HepG2 (cell line): ENCODE measurements around the gene ZBTB2. TPM values are rescaled to one million over a fixed set of nuclear protein-coding genes. Genes with fewer than 3 reads are reported as not detected.

Experiments used
- BHLHE40 ChIP-seq: IDR thresholded peaks from 2 replicates; pipeline ENCODE4 v1.6.1; 2011; ENCODE audit warnings: low read length, improper control_type of control experiment
- HOXA9 ChIP-seq: sonication (generic); formaldehyde crosslinking; IDR thresholded peaks from 2 replicates; pipeline ENCODE4 v1.8.1; 2022; ENCODE audit warnings: missing genetic modification reagents, mild to moderate bottlenecking, moderate library complexity, borderline replicate concordance
- IKZF1 ChIP-seq: fragments of 450-650 bp; IDR thresholded peaks from 2 replicates; pipeline ENCODE4 v1.7.1; 2016
- KLF12 ChIP-seq: sonication (generic); formaldehyde crosslinking; IDR thresholded peaks from 2 replicates; pipeline ENCODE4 v1.4.0; 2020; ENCODE audit warnings: missing genetic modification reagents, borderline replicate concordance
- KLF15 ChIP-seq: sonication (generic); formaldehyde crosslinking; IDR thresholded peaks from 2 replicates; pipeline ENCODE4 v1.8.1; 2023; ENCODE audit warnings: borderline replicate concordance, mild to moderate bottlenecking, inconsistent platforms, missing genetic modification reagents, mixed read lengths
- MED13 ChIP-seq: sonication (generic); formaldehyde crosslinking; IDR thresholded peaks from 2 replicates; pipeline ENCODE4 v1.5.0; 2020; ENCODE audit warnings: missing genetic modification reagents
- NONO ChIP-seq, 2 experiments: fragments of 450-650 bp in 1 of 2; sonication (generic) in 1 of 2; formaldehyde crosslinking in 1 of 2; IDR thresholded peaks in 1 of 2; conservative IDR thresholded peaks in 1 of 2; 2 replicates each; pipeline versions ENCODE4 v1.6.1 to v1.8.0; 2017 to 2022; ENCODE audit warnings: mild to moderate bottlenecking in 1 of 2, missing genetic modification reagents in 1 of 2, moderate library complexity in 1 of 2
- PRPF4 ChIP-seq: fragments of 200-400 bp; formaldehyde crosslinking; IDR thresholded peaks from 2 replicates; pipeline ENCODE4 v1.6.1; 2016; ENCODE audit warnings: low read length, low read depth; ENCODE audit not compliant: poor library complexity, severe bottlenecking
- REST ChIP-seq, 2 experiments: IDR thresholded peaks; 2 replicates each; pipeline ENCODE4 v1.6.1; 2011 to 2012; ENCODE audit warnings: low read length in 2 of 2, borderline replicate concordance in 1 of 2, low read depth in 1 of 2, mild to moderate bottlenecking in 1 of 2, moderate library complexity in 1 of 2
- RFX5 ChIP-seq: IDR thresholded peaks from 2 replicates; pipeline ENCODE4 v1.6.1; 2011; ENCODE audit warnings: low read depth, low read length, improper control_type of control experiment
- SKI ChIP-seq: fragments of 450-650 bp; IDR thresholded peaks from one replicate; pipeline ENCODE4 v1.6.1; 2018; ENCODE audit warnings: mild to moderate bottlenecking; ENCODE audit not compliant: partially characterized antibody
- THAP11 ChIP-seq: IDR thresholded peaks from 2 replicates; pipeline ENCODE4 v1.6.1; 2016; ENCODE audit warnings: missing biosample characterization, missing genetic modification reagents
- ZBTB7A ChIP-seq: sonication (generic); formaldehyde crosslinking; IDR thresholded peaks from 2 replicates; pipeline ENCODE4 v1.8.0; 2022; ENCODE audit warnings: mild to moderate bottlenecking, missing genetic modification reagents
- ZNF281 ChIP-seq: sonication (generic); formaldehyde crosslinking; IDR thresholded peaks from 2 replicates; pipeline ENCODE4 v1.4.0; 2020; ENCODE audit warnings: missing genetic modification reagents, borderline replicate concordance
- ZNF546 ChIP-seq: sonication (generic); formaldehyde crosslinking; conservative IDR thresholded peaks from 2 replicates; pipeline ENCODE4 v1.8.1; 2023; ENCODE audit warnings: mild to moderate bottlenecking, missing genetic modification reagents
- ZNF629 ChIP-seq: sonication (generic); formaldehyde crosslinking; conservative IDR thresholded peaks from 2 replicates; pipeline ENCODE4 v1.5.0; 2020; ENCODE audit warnings: missing genetic modification reagents
- ZNF709 ChIP-seq: sonication (generic); formaldehyde crosslinking; IDR thresholded peaks from 2 replicates; pipeline ENCODE4 v1.5.0; 2020; ENCODE audit warnings: mild to moderate bottlenecking, missing genetic modification reagents
- ZNF792 ChIP-seq: IDR thresholded peaks from 2 replicates; pipeline ENCODE4 v1.6.1; 2016
- polyA plus RNA-seq, 8 experiments: library from polyadenylated mRNA; depleted of rRNA in 3 of 8; stranded (reverse) in 7 of 8; unstranded in 1 of 8; fragments of >200 nt; fragmentation: Illumina TruSeq in 4 of 8; extraction: Trizol in 4 of 8; gene quantifications; 2 replicates each; pipeline versions ENCODE4 v1.2.1 to v1.2.3, GENCODE V29; 2011 to 2016; ENCODE audit warnings: low read depth in 4 of 8, missing spikeins in 1 of 8, mixed read lengths in 1 of 8; ENCODE audit not compliant: insufficient read depth in 1 of 8
- total RNA-seq, 5 experiments: library from RNA; depleted of rRNA; stranded (reverse); fragments of >200 nt; fragmentation: Illumina TruSeq; extraction: Trizol; gene quantifications; 2 replicates each; pipeline ENCODE4 v1.2.3, GENCODE V29; 2016; ENCODE audit warnings: low read depth in 1 of 5
- TF ChIP-seq, protein P1 (sequence below): sonication (generic); formaldehyde crosslinking; IDR thresholded peaks from 2 replicates; pipeline ENCODE4 v1.4.0; 2020; ENCODE audit warnings: missing genetic modification reagents, borderline replicate concordance

ZBTB2 gene
- total and polyA plus RNA-seq, 2 of the 13 experiments (the other 11 are each of a cell fraction or from before 2014, with no cell fraction given), result 15.4 to 22.8 TPM

- TF ChIP-seq ZNF281 (CRISPR knock-in tag) (peak; percentile 25; the same call in 1 of the 2 replicates), IKZF1 (no peak), ZNF546 (CRISPR knock-in tag) (peak; percentile 89), KLF12 (CRISPR knock-in tag) (peak; percentile 98), RFX5 (no peak), ZNF792 (CRISPR knock-in tag) (no peak; the same call in 1 of the 2 replicates), HOXA9 (peak; percentile 84), BHLHE40 (peak; percentile 40; the same call in 1 of the 2 replicates), SKI (no peak), ZNF629 (CRISPR knock-in tag) (peak; percentile 63), KLF15 (CRISPR knock-in tag) (no peak; the same call in 1 of the 2 replicates), ZNF709 (CRISPR knock-in tag) (peak; percentile 84; the same call in 1 of the 2 replicates), PRPF4 (no peak), REST (IDR thresholded peaks at IDR 0.05; ENCODE audit: borderline replicate concordance in 1 of 2, low read depth in 1 of 2, low read length in 2 of 2) (no peak; a peak in 2 of 4 replicates), ZBTB7A (CRISPR knock-in tag) (peak; percentile 16; the same call in 1 of the 2 replicates), NONO (IDR thresholded peaks at IDR 0.05) (no peak), NONO (CRISPR knock-in tag; conservative IDR thresholded peaks at IDR 0.05) (peak; percentile 90), THAP11 (no peak), MED13 (CRISPR knock-in tag) (peak; percentile 86)
- TF ChIP-seq, protein P1, sequence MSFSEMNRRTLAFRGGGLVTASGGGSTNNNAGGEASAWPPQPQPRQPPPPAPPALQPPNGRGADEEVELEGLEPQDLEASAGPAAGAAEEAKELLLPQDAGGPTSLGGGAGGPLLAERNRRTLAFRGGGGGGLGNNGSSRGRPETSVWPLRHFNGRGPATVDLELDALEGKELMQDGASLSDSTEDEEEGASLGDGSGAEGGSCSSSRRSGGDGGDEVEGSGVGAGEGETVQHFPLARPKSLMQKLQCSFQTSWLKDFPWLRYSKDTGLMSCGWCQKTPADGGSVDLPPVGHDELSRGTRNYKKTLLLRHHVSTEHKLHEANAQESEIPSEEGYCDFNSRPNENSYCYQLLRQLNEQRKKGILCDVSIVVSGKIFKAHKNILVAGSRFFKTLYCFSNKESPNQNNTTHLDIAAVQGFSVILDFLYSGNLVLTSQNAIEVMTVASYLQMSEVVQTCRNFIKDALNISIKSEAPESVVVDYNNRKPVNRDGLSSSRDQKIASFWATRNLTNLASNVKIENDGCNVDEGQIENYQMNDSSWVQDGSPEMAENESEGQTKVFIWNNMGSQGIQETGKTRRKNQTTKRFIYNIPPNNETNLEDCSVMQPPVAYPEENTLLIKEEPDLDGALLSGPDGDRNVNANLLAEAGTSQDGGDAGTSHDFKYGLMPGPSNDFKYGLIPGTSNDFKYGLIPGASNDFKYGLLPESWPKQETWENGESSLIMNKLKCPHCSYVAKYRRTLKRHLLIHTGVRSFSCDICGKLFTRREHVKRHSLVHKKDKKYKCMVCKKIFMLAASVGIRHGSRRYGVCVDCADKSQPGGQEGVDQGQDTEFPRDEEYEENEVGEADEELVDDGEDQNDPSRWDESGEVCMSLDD, result peak; percentile 68; the same call in 1 of the 2 replicates
These were observed 1.6 kb downstream of the ZBTB2 start (continued) for GRCh38 chr6:151389618-151390275.
